NCI-H460 (cell line): ENCODE data around the gene ARL10. TPM values are rescaled to one million over a fixed set of nuclear protein-coding genes. Genes with fewer than 3 reads are reported as not detected.

Experiments
- small RNA-seq, 2 experiments: library from RNA; depleted of rRNA; stranded (forward); fragments of <200 nt; gene quantifications; one replicate each; pipeline ENCODE3, GENCODE V24; 2014
- total RNA-seq: library from RNA; depleted of rRNA; stranded (reverse); fragments of >200 nt; shearing (Covaris generic); gene quantifications from 2 replicates; pipeline ENCODE4 v1.2.3, GENCODE V29; 2014; rRNA removed

The ARL10 gene
- total RNA-seq, 1 experiment from 2014 or later: not detected

Small RNA genes lying within 50 kb of the gene (small RNA-seq; reads per million reads assigned to genes)
- 0 reads per million in 2 experiments for gene MIR1271

Other genes starting within 250 kb of the ARL10 start
- gene SIMC1, start 127.1 kb upstream of the ARL10 start, total RNA-seq: 9.7 and 12.8 TPM in 2 replicates
- 87.9 and 102 TPM in 2 replicates for gene KIAA1191, start 3.7 kb upstream of the ARL10 start, total RNA-seq
- gene NOP16, start 23.1 kb downstream of the ARL10 start, total RNA-seq: 40.8 and 49.4 TPM in 2 replicates
- 172 and 187 TPM in 2 replicates for gene HIGD2A, start 23.3 kb downstream of the ARL10 start, total RNA-seq
- gene CLTB, start 51.1 kb downstream of the ARL10 start, total RNA-seq: 68.2 and 76.0 TPM in 2 replicates
- 60.4 and 72.4 TPM in 2 replicates for gene FAF2, start 82.9 kb downstream of the ARL10 start, total RNA-seq
- gene RNF44, start 171.9 kb downstream of the ARL10 start, total RNA-seq: 21.6 and 24.5 TPM in 2 replicates
- gene CDHR2, start 183.9 kb downstream of the ARL10 start, total RNA-seq: not detected in 2 replicates
- 1.5 and 2.0 TPM in 2 replicates for gene GPRIN1, start 244.7 kb downstream of the ARL10 start, total RNA-seq